H9 (cell line): Measurements from ENCODE around the gene FAM114A1. TPM values are rescaled to one million over a fixed set of nuclear protein-coding genes. Genes with fewer than 3 reads are reported as not detected.

Experiments
- DNase-seq: peaks from one replicate; pipeline ENCODE4 v3.0.0-alpha.2; 2017
- H2AFZ ChIP-seq: one replicate; pipeline ENCODE4 v1.6.1; 2013; ENCODE audit warnings: mild to moderate bottlenecking, low read length, control low read depth, moderate library complexity
- H2AK5ac ChIP-seq: 2 replicates; pipeline ENCODE4 v1.6.1; 2013; ENCODE audit warnings: low read length, control low read depth, mixed read lengths; ENCODE audit not compliant: insufficient read length
- H2BK120ac ChIP-seq: one replicate; pipeline ENCODE4 v1.6.1; 2013; ENCODE audit warnings: low read depth, mild to moderate bottlenecking, low read length, control low read depth, inconsistent platforms; ENCODE audit not compliant: poor library complexity, severe bottlenecking
- H2BK12ac ChIP-seq: 2 replicates; pipeline ENCODE4 v1.6.1; 2013; ENCODE audit warnings: low read length, control low read depth, mixed read lengths, low read depth; ENCODE audit not compliant: insufficient read length
- H2BK15ac ChIP-seq: 2 replicates; pipeline ENCODE4 v1.6.1; 2013; ENCODE audit warnings: low read depth, low read length, control low read depth
- H2BK20ac ChIP-seq: one replicate; pipeline ENCODE4 v1.6.1; 2013; ENCODE audit warnings: low read depth, mild to moderate bottlenecking, low read length, control low read depth, inconsistent platforms; ENCODE audit not compliant: poor library complexity, severe bottlenecking
- H2BK5ac ChIP-seq: 2 replicates; pipeline ENCODE4 v1.6.1; 2013; ENCODE audit warnings: low read length, control low read depth, mixed read lengths; ENCODE audit not compliant: insufficient read length
- H3K14ac ChIP-seq: 2 replicates; pipeline ENCODE4 v1.6.1; 2013; ENCODE audit warnings: low read length, control low read depth; ENCODE audit not compliant: insufficient read depth
- H3K18ac ChIP-seq: 2 replicates; pipeline ENCODE4 v1.6.1; 2013; ENCODE audit warnings: low read depth, mild to moderate bottlenecking, mixed read lengths, low read length, control low read depth; ENCODE audit not compliant: insufficient read length
- H3K23ac ChIP-seq: 2 replicates; pipeline ENCODE4 v1.6.1; 2013; ENCODE audit warnings: low read length, control low read depth, mixed read lengths, low read depth; ENCODE audit not compliant: insufficient read length
- H3K23me2 ChIP-seq: 2 replicates; pipeline ENCODE4 v1.6.1; 2013; ENCODE audit warnings: low read depth, mild to moderate bottlenecking, mixed read lengths, low read length, control low read depth; ENCODE audit not compliant: insufficient read length, poor library complexity, severe bottlenecking
- H3K27ac ChIP-seq: 2 replicates; pipeline ENCODE4 v1.5.1; 2013; ENCODE audit warnings: low read length, control low read depth, mixed read lengths, low read depth; ENCODE audit not compliant: insufficient read length
- H3K27me3 ChIP-seq: 2 replicates; pipeline ENCODE4 v1.6.1; 2013; ENCODE audit warnings: low read length, control low read depth, inconsistent platforms; ENCODE audit not compliant: insufficient read depth
- H3K4ac ChIP-seq: 2 replicates; pipeline ENCODE4 v1.6.1; 2013; ENCODE audit warnings: low read depth, mild to moderate bottlenecking, control low read depth, inconsistent platforms, low read length, moderate library complexity
- H3K4me1 ChIP-seq: 2 replicates; pipeline ENCODE4 v1.6.1; 2013; ENCODE audit warnings: low read length, control low read depth, inconsistent platforms; ENCODE audit not compliant: insufficient read depth
- H3K4me2 ChIP-seq: 2 replicates; pipeline ENCODE4 v1.6.1; 2013; ENCODE audit warnings: low read length, control low read depth, mixed read lengths; ENCODE audit not compliant: insufficient read length, insufficient read depth
- H3K56ac ChIP-seq: 2 replicates; pipeline ENCODE4 v1.6.1; 2013; ENCODE audit warnings: low read depth, mild to moderate bottlenecking, mixed read lengths, low read length, control low read depth; ENCODE audit not compliant: insufficient read length
- H3K79me1 ChIP-seq: 2 replicates; pipeline ENCODE4 v1.6.1; 2013; ENCODE audit warnings: low read depth, mild to moderate bottlenecking, moderate library complexity, low read length, control low read depth, inconsistent platforms; ENCODE audit not compliant: insufficient read depth, poor library complexity, severe bottlenecking
- H3K79me2 ChIP-seq: 2 replicates; pipeline ENCODE4 v1.6.1; 2013; ENCODE audit warnings: low read length, control low read depth, inconsistent platforms; ENCODE audit not compliant: insufficient read depth
- H3K9ac ChIP-seq: 2 replicates; pipeline ENCODE4 v1.6.1; 2013; ENCODE audit warnings: low read length, control low read depth, mixed read lengths; ENCODE audit not compliant: insufficient read length; ENCODE audit errors: extremely low read depth
- H3K9me3 ChIP-seq: one replicate; pipeline ENCODE4 v1.6.1; 2013; ENCODE audit warnings: low read depth, low read length, inconsistent platforms; ENCODE audit not compliant: control insufficient read depth
- H3T11ph ChIP-seq: one replicate; pipeline ENCODE4 v1.6.1; 2013; ENCODE audit warnings: mild to moderate bottlenecking, low read length, control low read depth, inconsistent platforms
- H4K20me1 ChIP-seq: one replicate; pipeline ENCODE4 v1.6.1; 2013; ENCODE audit not compliant: control insufficient read depth, insufficient read length, insufficient read depth
- H4K5ac ChIP-seq: 2 replicates; pipeline ENCODE4 v1.6.1; 2013; ENCODE audit warnings: low read depth, mild to moderate bottlenecking, mixed read lengths, low read length, control low read depth; ENCODE audit not compliant: insufficient read length
- H4K8ac ChIP-seq: replicated peaks from 2 replicates; pipeline ENCODE4 v1.6.1; 2013; ENCODE audit warnings: low read length, control low read depth, mixed read lengths, low read depth; ENCODE audit not compliant: insufficient read length
- H4K91ac ChIP-seq: 2 replicates; pipeline ENCODE4 v1.6.1; 2013; ENCODE audit warnings: low read depth, mild to moderate bottlenecking, moderate library complexity, mixed read lengths, low read length, control low read depth; ENCODE audit not compliant: insufficient read length
- H3K27ac Mint-ChIP-seq, 3 experiments: 2 replicates in 2 of 3; 3 replicates in 1 of 3; pipeline ENCODE4 v1.8.0; 2020 to 2021; ENCODE audit warnings: mixed read lengths in 3 of 3, mild to moderate bottlenecking in 1 of 3, moderate library complexity in 1 of 3
- H3K27me3 Mint-ChIP-seq: 2 replicates; pipeline ENCODE4 v1.8.0; 2021; ENCODE audit warnings: low read depth, mild to moderate bottlenecking, moderate library complexity, mixed read lengths
- H3K36me3 Mint-ChIP-seq, 3 experiments: 2 replicates in 2 of 3; 3 replicates in 1 of 3; pipeline ENCODE4 v1.8.0; 2020 to 2021; ENCODE audit warnings: low read depth in 3 of 3, mixed read lengths in 3 of 3; ENCODE audit not compliant: insufficient read depth in 1 of 3
- H3K4me1 Mint-ChIP-seq, 2 experiments: 2 replicates each; pipeline ENCODE4 v1.8.0; 2020; ENCODE audit warnings: mixed read lengths in 2 of 2
- H3K4me3 Mint-ChIP-seq, 2 experiments: 2 replicates in 1 of 2; 3 replicates in 1 of 2; pipeline ENCODE4 v1.8.0; 2020 to 2021; ENCODE audit warnings: mild to moderate bottlenecking in 2 of 2, mixed read lengths in 2 of 2, moderate library complexity in 1 of 2
- H3K9me3 Mint-ChIP-seq, 2 experiments: 2 replicates in 1 of 2; 3 replicates in 1 of 2; pipeline ENCODE4 v1.8.0; 2020; ENCODE audit warnings: mild to moderate bottlenecking in 2 of 2, mixed read lengths in 2 of 2, moderate library complexity in 1 of 2
- WGBS: extraction: QIAGEN DNeasy Blood & Tissue Kit; methylation state at CpG from one replicate; pipeline ENCODE4 v1.1.7; 2013; ENCODE audit warnings: missing lambda C conversion rate, low lambda C conversion rate, mixed read lengths; ENCODE audit not compliant: insufficient read length; ENCODE audit errors: extremely low coverage; 5-methylcytosine and 5-hydroxymethylcytosine counted together
- total RNA-seq: library from RNA; stranded (reverse); gene quantifications from 2 replicates; pipeline ENCODE4 v1.2.1, GENCODE V29; 2021
- TF ChIP-seq, protein P1 (sequence below): fragments of 200-600 bp; sonication (generic); conservative IDR thresholded peaks from 3 replicates; pipeline ENCODE4 v1.8.0; 2021; ENCODE audit warnings: antibody characterized with exemption, mild to moderate bottlenecking

Gene FAM114A1
- total RNA-seq, 1 experiment from 2014 or later = 9.9 TPM

GRCh38 chr4:38946919-38947318 lies 79.3 kb downstream of the FAM114A1 start:
- no peak overlapping the region for H2BK20ac ChIP-seq
- H3K4ac ChIP-seq = no peak overlapping the region
- H3K27me3 Mint-ChIP-seq = no peaks in the 10 kb centered on the region; the same call in 1 of the 2 replicates
- H3K9ac ChIP-seq = no peak overlapping the region
- H2BK5ac ChIP-seq = no peak overlapping the region
- H3T11ph ChIP-seq = no peak overlapping the region
- no peak overlapping the region for H2BK120ac ChIP-seq
- H4K20me1 ChIP-seq = no peaks in the 10 kb centered on the region
- no peaks in the 10 kb centered on the region for H3K23me2 ChIP-seq
- no CpG with 5 or more reads among the region's 3 CpGs for WGBS
- H3K79me1 ChIP-seq = no peaks in the 10 kb centered on the region
- H3K4me1 ChIP-seq = no peaks in the 10 kb centered on the region
- H3K9me3 Mint-ChIP-seq = no peaks in the 10 kb centered on the region
- H3K4me3 Mint-ChIP-seq = no peak overlapping the region
- H3K9me3 ChIP-seq = no peaks in the 10 kb centered on the region
- no peak overlapping the region for H3K56ac ChIP-seq
- no peak overlapping the region for H2AK5ac ChIP-seq
- no peak overlapping the region for H4K8ac ChIP-seq
- H2BK15ac ChIP-seq = no peak overlapping the region
- no peak overlapping the region for H2BK12ac ChIP-seq
- TF ChIP-seq, protein P1, sequence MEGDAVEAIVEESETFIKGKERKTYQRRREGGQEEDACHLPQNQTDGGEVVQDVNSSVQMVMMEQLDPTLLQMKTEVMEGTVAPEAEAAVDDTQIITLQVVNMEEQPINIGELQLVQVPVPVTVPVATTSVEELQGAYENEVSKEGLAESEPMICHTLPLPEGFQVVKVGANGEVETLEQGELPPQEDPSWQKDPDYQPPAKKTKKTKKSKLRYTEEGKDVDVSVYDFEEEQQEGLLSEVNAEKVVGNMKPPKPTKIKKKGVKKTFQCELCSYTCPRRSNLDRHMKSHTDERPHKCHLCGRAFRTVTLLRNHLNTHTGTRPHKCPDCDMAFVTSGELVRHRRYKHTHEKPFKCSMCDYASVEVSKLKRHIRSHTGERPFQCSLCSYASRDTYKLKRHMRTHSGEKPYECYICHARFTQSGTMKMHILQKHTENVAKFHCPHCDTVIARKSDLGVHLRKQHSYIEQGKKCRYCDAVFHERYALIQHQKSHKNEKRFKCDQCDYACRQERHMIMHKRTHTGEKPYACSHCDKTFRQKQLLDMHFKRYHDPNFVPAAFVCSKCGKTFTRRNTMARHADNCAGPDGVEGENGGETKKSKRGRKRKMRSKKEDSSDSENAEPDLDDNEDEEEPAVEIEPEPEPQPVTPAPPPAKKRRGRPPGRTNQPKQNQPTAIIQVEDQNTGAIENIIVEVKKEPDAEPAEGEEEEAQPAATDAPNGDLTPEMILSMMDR = no peak
- no peak overlapping the region for H4K5ac ChIP-seq
- H3K27me3 ChIP-seq = no peaks in the 10 kb centered on the region
- DNase-seq = no peak
- H3K23ac ChIP-seq = no peak overlapping the region
- H3K4me1 Mint-ChIP-seq = peaks cover 2 to 3% of the 10 kb centered on the region in 2 experiments; a peak in 2 of 4 replicates
- H3K14ac ChIP-seq = no peak overlapping the region
- no peak overlapping the region for H3K27ac ChIP-seq
- H3K79me2 ChIP-seq = no peaks in the 10 kb centered on the region
- no peak overlapping the region for H3K27ac Mint-ChIP-seq
- H4K91ac ChIP-seq = no peak overlapping the region
- H3K18ac ChIP-seq = no peak overlapping the region
- H3K4me2 ChIP-seq = no peak overlapping the region
- H3K36me3 Mint-ChIP-seq = no peaks in the 10 kb centered on the region
- no peak overlapping the region for H2AFZ ChIP-seq
